Measurements from ENCODE around the gene ARAF. TPM values are rescaled to one million over a fixed set of nuclear protein-coding genes. Genes with fewer than 3 reads are reported as not detected.

The ARAF gene
- polyA plus RNA-seq, 1 experiment = 62.3 TPM

GRCh38 chrX:47581731-47582647 lies 21.0 kb downstream of the ARAF start, which contains the start of gene TIMP1:
TSS of gene TIMP1 (plus strand) at chrX:47582436. CDS start at chrX:47583416, 980 bp downstream.
- Histone ChIP-seq H3K36me3 (ENCODE audit: control insufficient read depth, insufficient read depth, low read length) (peaks cover 2% of the 10 kb centered on the region; the same call in 1 of the 2 replicates), H3K4me3 (ENCODE audit: low read depth, low read length) (peak within 1 kb of the TSS; percentile 73), H3K27me3 (ENCODE audit: control insufficient read depth, insufficient read depth, low read length) (no peaks in the 10 kb centered on the region)
- POLR2A ChIA-PET = interaction anchor here (0.6 kb wide), 1 partner anchor 312 kb away, joined by 5 read pairs; no protein-coding TSS in a partner anchor
- no peak for TF ChIP-seq CTCF (IDR thresholded peaks at IDR 0.05; ENCODE audit: insufficient read depth, low read depth, low read length)
- peak; percentile 60 for DNase-seq (ENCODE audit: low read depth)
- CTCF ChIA-PET = interaction anchor here (1.0 to 2.2 kb wide), 4 partner anchors 8 to 80 kb away, joined by 3 to 8 read pairs (median 4); no protein-coding TSS in a partner anchor

- no peak for DNase-seq (ENCODE audit: low read depth)
- TF ChIP-seq CTCF (IDR thresholded peaks at IDR 0.05; ENCODE audit: insufficient read depth, low read depth, low read length) = no peak
- peak overlapping the region; percentile 73 for H3K4me3 ChIP-seq (ENCODE audit: low read depth, low read length)
- ChIA-PET POLR2A (no interaction called here), CTCF (interaction anchor here (0.8 to 1.6 kb wide), 3 partner anchors 10 to 84 kb away, joined by 3 to 5 read pairs (median 3); no protein-coding TSS in a partner anchor)
- H3K27me3 ChIP-seq (ENCODE audit: control insufficient read depth, insufficient read depth, low read length) = no peaks in the 10 kb centered on the region
- peaks cover 2% of the 10 kb centered on the region; the same call in 1 of the 2 replicates for H3K36me3 ChIP-seq (ENCODE audit: control insufficient read depth, insufficient read depth, low read length)
These were observed 22.3 kb downstream of the ARAF start for GRCh38 chrX:47583240-47583861.

- H3K36me3 ChIP-seq (ENCODE audit: control insufficient read depth, insufficient read depth, low read length) = peaks cover 2% of the 10 kb centered on the region; the same call in 1 of the 2 replicates
- POLR2A ChIA-PET = no interaction called here
- no peak for TF ChIP-seq CTCF (IDR thresholded peaks at IDR 0.05; ENCODE audit: insufficient read depth, low read depth, low read length)
- no peak for DNase-seq (ENCODE audit: low read depth)
- CTCF ChIA-PET = no interaction called here
- H3K4me3 ChIP-seq (ENCODE audit: low read depth, low read length) = no peak overlapping the region; the same call in 1 of the 2 replicates
- H3K27me3 ChIP-seq (ENCODE audit: control insufficient read depth, insufficient read depth, low read length) = no peaks in the 10 kb centered on the region
These were observed 23.7 kb downstream of the ARAF start for GRCh38 chrX:47584714-47585113.

GRCh38 chrX:47585273-47585672 lies 24.3 kb downstream of the ARAF start:
- ChIA-PET POLR2A (no interaction called here), CTCF (no interaction called here)
- DNase-seq (ENCODE audit: low read depth) = no peak
- H3K36me3 ChIP-seq (ENCODE audit: control insufficient read depth, insufficient read depth, low read length) = peaks cover 2% of the 10 kb centered on the region; the same call in 1 of the 2 replicates
- H3K27me3 ChIP-seq (ENCODE audit: control insufficient read depth, insufficient read depth, low read length) = no peaks in the 10 kb centered on the region
- no peak for TF ChIP-seq CTCF (IDR thresholded peaks at IDR 0.05; ENCODE audit: insufficient read depth, low read depth, low read length)
- H3K4me3 ChIP-seq (ENCODE audit: low read depth, low read length) = no peak overlapping the region
